Osteocyte (in vitro differentiated cells): ENCODE measurements around the gene NRIP3. TPM values are rescaled to one million over a fixed set of nuclear protein-coding genes. Genes with fewer than 3 reads are reported as not detected.

ENCODE experiments used
- DNase-seq: peaks from one replicate; pipeline ENCODE4 v3.0.0; 2021; ENCODE audit warnings: mixed read lengths; ENCODE audit not compliant: unreplicated experiment; ENCODE audit errors: extremely low spot score
- H3K27ac Mint-ChIP-seq: one replicate; pipeline ENCODE4 v1.8.0; 2021; ENCODE audit warnings: mild to moderate bottlenecking, mixed read lengths; ENCODE audit not compliant: unreplicated experiment
- H3K27me3 Mint-ChIP-seq: one replicate; pipeline ENCODE4 v1.8.0; 2021; ENCODE audit warnings: mixed read lengths; ENCODE audit not compliant: unreplicated experiment
- H3K36me3 Mint-ChIP-seq: one replicate; pipeline ENCODE4 v1.8.0; 2021; ENCODE audit warnings: mixed read lengths; ENCODE audit not compliant: unreplicated experiment
- H3K4me1 Mint-ChIP-seq: one replicate; pipeline ENCODE4 v1.8.0; 2021; ENCODE audit warnings: mixed read lengths; ENCODE audit not compliant: unreplicated experiment
- H3K4me3 Mint-ChIP-seq: one replicate; pipeline ENCODE4 v1.8.0; 2021; ENCODE audit warnings: mild to moderate bottlenecking, moderate library complexity, mixed read lengths; ENCODE audit not compliant: unreplicated experiment
- H3K9me3 Mint-ChIP-seq: one replicate; pipeline ENCODE4 v1.8.0; 2021; ENCODE audit warnings: mixed read lengths; ENCODE audit not compliant: unreplicated experiment
- CTCF ChIP-seq: fragments of 200-600 bp; sonication (generic); IDR thresholded peaks from 2 replicates; pipeline ENCODE4 v1.5.0; 2021; ENCODE audit warnings: antibody characterized with exemption, mild to moderate bottlenecking, moderate library complexity
- total RNA-seq: library from RNA; stranded (reverse); gene quantifications from 2 replicates; pipeline ENCODE4 v1.2.1, GENCODE V29; 2021

NRIP3 gene
- total RNA-seq, 1 donor from 2014 or later: 0.97 TPM

GRCh38 chr11:8948886-8949285, 54.9 kb downstream of the NRIP3 start:
- no peak overlapping the region for H3K4me3 Mint-ChIP-seq
- no peak overlapping the region for H3K27ac Mint-ChIP-seq
- DNase-seq: no peak
- peaks cover 28% of the 10 kb centered on the region for H3K36me3 Mint-ChIP-seq
- no peaks in the 10 kb centered on the region for H3K9me3 Mint-ChIP-seq
- no peaks in the 10 kb centered on the region for H3K27me3 Mint-ChIP-seq
- no peaks in the 10 kb centered on the region for H3K4me1 Mint-ChIP-seq
- no peak for TF ChIP-seq CTCF

- H3K27me3 Mint-ChIP-seq: no peaks in the 10 kb centered on the region
- TF ChIP-seq CTCF: no peak
- DNase-seq: no peak
- no peaks in the 10 kb centered on the region for H3K4me1 Mint-ChIP-seq
- H3K36me3 Mint-ChIP-seq: peaks cover 23% of the 10 kb centered on the region
- no peaks in the 10 kb centered on the region for H3K9me3 Mint-ChIP-seq
- no peak overlapping the region for H3K27ac Mint-ChIP-seq
- H3K4me3 Mint-ChIP-seq: no peak overlapping the region
These were observed 56.4 kb downstream of the NRIP3 start for GRCh38 chr11:8947230-8947943.

GRCh38 chr11:8942518-8943066, 61.2 kb downstream of the NRIP3 start, which contains the start of gene ASCL3:
Gene ASCL3, minus strand, starts transcription at chr11:8943016. Its CDS starts 4,855 bp downstream, at chr11:8938161.
- H3K4me1 Mint-ChIP-seq: no peaks in the 10 kb centered on the region
- no peak for TF ChIP-seq CTCF
- no peak within 1 kb of the TSS for H3K4me3 Mint-ChIP-seq
- peaks cover 7% of the 10 kb centered on the region for H3K36me3 Mint-ChIP-seq
- H3K27me3 Mint-ChIP-seq: peaks cover 4% of the 10 kb centered on the region
- no peak within 1 kb of the TSS for H3K27ac Mint-ChIP-seq
- no peaks in the 10 kb centered on the region for H3K9me3 Mint-ChIP-seq
- DNase-seq: no peak

DNA sequence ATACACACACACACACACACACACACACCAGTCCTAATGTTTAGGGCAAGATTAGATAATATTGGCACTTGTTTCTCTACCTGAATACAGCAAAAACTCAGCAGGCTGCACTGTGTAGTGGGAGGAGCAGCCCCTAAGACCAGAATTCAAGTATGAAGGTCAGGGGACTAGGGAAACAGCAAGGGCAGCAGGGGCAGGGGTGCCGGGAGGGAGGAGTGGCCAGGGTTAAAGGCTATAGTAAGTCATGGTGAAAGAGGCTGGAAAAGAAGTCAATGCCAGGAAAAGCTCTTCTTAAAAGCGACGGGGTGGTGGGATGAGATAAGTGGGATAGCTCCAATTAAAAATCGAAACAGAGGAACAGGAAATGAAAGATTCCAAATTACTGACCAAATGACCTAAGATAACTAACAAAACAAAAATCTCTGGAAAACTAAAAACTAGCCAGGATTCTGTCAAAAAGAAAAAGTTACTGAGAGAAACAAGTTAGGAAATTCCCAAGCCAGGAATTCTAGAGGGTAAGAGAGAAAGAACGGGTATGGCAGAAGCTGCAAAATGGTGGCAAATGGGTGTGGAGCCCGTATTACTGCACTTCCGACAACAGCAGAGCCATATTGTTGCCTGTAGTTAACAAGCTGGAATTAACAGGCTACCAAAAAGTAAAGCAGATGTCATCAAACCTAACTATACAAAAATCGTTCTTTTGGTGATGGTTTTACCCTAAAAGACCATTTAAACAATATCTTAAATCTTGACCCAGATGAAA, 62.3 kb downstream of the NRIP3 start:
- Mint-ChIP-seq H3K27ac (no peak overlapping the region), H3K4me3 (no peak overlapping the region), H3K4me1 (no peaks in the 10 kb centered on the region), H3K9me3 (no peaks in the 10 kb centered on the region), H3K27me3 (peaks cover 4% of the 10 kb centered on the region), H3K36me3 (peaks cover 2% of the 10 kb centered on the region)
- TF ChIP-seq CTCF: no peak
- no peak for DNase-seq

DNA sequence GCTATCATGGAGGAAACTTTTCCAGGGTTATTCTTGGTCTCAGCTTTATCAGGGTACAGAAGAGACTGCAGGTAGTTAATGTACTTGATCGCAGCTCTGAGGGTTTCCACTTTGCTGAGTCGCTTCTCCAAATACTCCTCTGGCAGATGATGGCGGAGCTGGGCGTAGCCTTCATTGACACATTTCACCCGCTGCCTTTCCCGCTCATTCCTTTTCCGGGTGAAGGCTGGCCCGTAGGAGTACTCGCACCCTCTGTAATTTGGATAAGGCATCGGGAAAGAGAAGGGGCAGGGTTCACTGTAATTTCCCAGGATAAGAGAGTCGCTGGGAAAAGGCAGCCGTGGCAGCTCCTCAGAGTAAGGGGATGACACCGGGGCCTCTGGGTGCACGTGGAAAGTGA, 66.1 kb downstream of the NRIP3 start:
- Mint-ChIP-seq H3K4me1 (peaks cover 9% of the 10 kb centered on the region), H3K27me3 (peaks cover 4% of the 10 kb centered on the region), H3K4me3 (no peak overlapping the region), H3K27ac (no peak overlapping the region), H3K9me3 (no peaks in the 10 kb centered on the region), H3K36me3 (peaks cover 2% of the 10 kb centered on the region)
- no peak for TF ChIP-seq CTCF
- no peak for DNase-seq
